Parathyroid adenoma (tissue), 2 donors: ENCODE data around the gene IGF2BP3.

Experiments
- H2AFZ ChIP-seq: fragments of 300-600 bp; sonication (generic); one replicate; pipeline ENCODE4 v1.7.0; 2017; ENCODE audit warnings: antibody characterized with exemption, mild to moderate bottlenecking
- H3K27ac ChIP-seq: fragments of 300-600 bp; sonication (generic); one replicate; pipeline ENCODE4 v1.7.0; 2017
- H3K27me3 ChIP-seq: fragments of 300-600 bp; sonication (generic); one replicate; pipeline ENCODE4 v1.7.0; 2017; ENCODE audit warnings: low read length; ENCODE audit not compliant: control insufficient read depth, insufficient read depth
- H3K36me3 ChIP-seq: fragments of 300-600 bp; sonication (generic); one replicate; pipeline ENCODE4 v1.7.0; 2017; ENCODE audit warnings: low read length; ENCODE audit not compliant: control insufficient read depth, insufficient read depth
- H3K4me1 ChIP-seq: fragments of 300-600 bp; sonication (generic); one replicate; pipeline ENCODE4 v1.7.0; 2017; ENCODE audit warnings: control low read depth
- H3K4me2 ChIP-seq: fragments of 300-600 bp; sonication (generic); one replicate; pipeline ENCODE4 v1.7.0; 2017; ENCODE audit warnings: low read length
- H3K4me3 ChIP-seq: fragments of 300-600 bp; sonication (generic); one replicate; pipeline ENCODE4 v1.7.0; 2017; ENCODE audit warnings: low read depth, low read length
- H3K79me2 ChIP-seq: fragments of 300-600 bp; sonication (generic); one replicate; pipeline ENCODE4 v1.7.0; 2017; ENCODE audit warnings: control low read depth
- H3K9ac ChIP-seq: fragments of 300-600 bp; sonication (generic); one replicate; pipeline ENCODE4 v1.7.0; 2017; ENCODE audit warnings: mild to moderate bottlenecking
- H3K9me3 ChIP-seq: fragments of 300-600 bp; sonication (generic); one replicate; pipeline ENCODE4 v1.7.0; 2017; ENCODE audit warnings: low read length; ENCODE audit not compliant: control insufficient read depth
- TF ChIP-seq, protein P1 (sequence below): fragments of 300-600 bp; sonication (generic); IDR thresholded peaks from one replicate; pipeline ENCODE4 v1.7.0; 2017; ENCODE audit warnings: antibody characterized with exemption, mild to moderate bottlenecking
- donor health status: primary hyperparathyroidism.

The IGF2BP3 gene

DNA sequence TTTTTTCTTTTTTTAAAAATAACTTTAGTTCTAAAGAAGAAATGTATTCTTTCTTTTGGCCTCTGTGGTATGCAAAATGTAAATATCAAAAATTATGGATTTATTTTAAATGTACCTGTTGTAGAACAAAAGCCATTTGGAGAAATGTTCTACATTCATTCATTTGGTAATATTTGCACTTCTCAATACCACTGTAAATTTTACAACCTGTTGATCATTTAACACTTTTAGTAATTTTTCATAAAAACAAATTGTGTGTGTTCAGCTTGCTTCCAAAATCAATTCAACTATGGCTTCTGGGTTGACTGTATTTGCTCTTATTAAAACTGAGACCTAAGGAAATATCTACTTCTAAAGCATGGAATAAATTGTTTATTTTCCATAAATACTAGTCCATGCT lies 2.3 kb upstream of the IGF2BP3 start:
- H3K4me2 ChIP-seq: no peak overlapping the region
- H3K27me3 ChIP-seq: peaks cover 31% of the 10 kb centered on the region
- no peak overlapping the region for H2AFZ ChIP-seq
- H3K4me1 ChIP-seq: no peaks in the 10 kb centered on the region
- H3K79me2 ChIP-seq: no peaks in the 10 kb centered on the region
- no peak overlapping the region for H3K27ac ChIP-seq
- H3K9ac ChIP-seq: no peak overlapping the region
- no peak overlapping the region for H3K4me3 ChIP-seq
- TF ChIP-seq, protein P1, sequence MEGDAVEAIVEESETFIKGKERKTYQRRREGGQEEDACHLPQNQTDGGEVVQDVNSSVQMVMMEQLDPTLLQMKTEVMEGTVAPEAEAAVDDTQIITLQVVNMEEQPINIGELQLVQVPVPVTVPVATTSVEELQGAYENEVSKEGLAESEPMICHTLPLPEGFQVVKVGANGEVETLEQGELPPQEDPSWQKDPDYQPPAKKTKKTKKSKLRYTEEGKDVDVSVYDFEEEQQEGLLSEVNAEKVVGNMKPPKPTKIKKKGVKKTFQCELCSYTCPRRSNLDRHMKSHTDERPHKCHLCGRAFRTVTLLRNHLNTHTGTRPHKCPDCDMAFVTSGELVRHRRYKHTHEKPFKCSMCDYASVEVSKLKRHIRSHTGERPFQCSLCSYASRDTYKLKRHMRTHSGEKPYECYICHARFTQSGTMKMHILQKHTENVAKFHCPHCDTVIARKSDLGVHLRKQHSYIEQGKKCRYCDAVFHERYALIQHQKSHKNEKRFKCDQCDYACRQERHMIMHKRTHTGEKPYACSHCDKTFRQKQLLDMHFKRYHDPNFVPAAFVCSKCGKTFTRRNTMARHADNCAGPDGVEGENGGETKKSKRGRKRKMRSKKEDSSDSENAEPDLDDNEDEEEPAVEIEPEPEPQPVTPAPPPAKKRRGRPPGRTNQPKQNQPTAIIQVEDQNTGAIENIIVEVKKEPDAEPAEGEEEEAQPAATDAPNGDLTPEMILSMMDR: no peak
- H3K9me3 ChIP-seq: peaks cover 9% of the 10 kb centered on the region
- H3K36me3 ChIP-seq: no peaks in the 10 kb centered on the region

DNA sequence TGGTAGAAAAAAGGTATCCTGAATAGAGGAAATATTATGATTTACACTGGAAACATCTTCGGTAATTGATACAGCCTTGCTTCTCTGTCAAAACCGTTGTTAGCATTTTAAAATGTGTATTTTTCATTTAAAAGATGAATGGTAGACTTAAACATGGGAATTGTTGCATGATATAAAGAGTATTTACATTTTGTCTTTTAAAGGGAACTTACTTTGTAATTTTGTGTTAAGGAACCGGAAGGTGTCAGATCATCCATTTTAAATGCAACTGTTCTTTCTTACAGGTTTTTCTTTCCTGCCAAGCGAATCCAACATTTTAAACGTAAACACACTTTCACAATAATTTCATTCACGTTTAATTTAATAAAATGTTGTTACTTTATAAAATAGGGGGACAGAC lies 1.8 kb upstream of the IGF2BP3 start:
- H3K27ac ChIP-seq: no peak overlapping the region
- no peak overlapping the region for H3K4me3 ChIP-seq
- peaks cover 9% of the 10 kb centered on the region for H3K9me3 ChIP-seq
- TF ChIP-seq, protein P1: no peak
- H3K4me1 ChIP-seq: no peaks in the 10 kb centered on the region
- H2AFZ ChIP-seq: no peak overlapping the region
- H3K79me2 ChIP-seq: no peaks in the 10 kb centered on the region
- H3K27me3 ChIP-seq: peaks cover 34% of the 10 kb centered on the region
- no peak overlapping the region for H3K9ac ChIP-seq
- no peaks in the 10 kb centered on the region for H3K36me3 ChIP-seq
- no peak overlapping the region for H3K4me2 ChIP-seq

DNA sequence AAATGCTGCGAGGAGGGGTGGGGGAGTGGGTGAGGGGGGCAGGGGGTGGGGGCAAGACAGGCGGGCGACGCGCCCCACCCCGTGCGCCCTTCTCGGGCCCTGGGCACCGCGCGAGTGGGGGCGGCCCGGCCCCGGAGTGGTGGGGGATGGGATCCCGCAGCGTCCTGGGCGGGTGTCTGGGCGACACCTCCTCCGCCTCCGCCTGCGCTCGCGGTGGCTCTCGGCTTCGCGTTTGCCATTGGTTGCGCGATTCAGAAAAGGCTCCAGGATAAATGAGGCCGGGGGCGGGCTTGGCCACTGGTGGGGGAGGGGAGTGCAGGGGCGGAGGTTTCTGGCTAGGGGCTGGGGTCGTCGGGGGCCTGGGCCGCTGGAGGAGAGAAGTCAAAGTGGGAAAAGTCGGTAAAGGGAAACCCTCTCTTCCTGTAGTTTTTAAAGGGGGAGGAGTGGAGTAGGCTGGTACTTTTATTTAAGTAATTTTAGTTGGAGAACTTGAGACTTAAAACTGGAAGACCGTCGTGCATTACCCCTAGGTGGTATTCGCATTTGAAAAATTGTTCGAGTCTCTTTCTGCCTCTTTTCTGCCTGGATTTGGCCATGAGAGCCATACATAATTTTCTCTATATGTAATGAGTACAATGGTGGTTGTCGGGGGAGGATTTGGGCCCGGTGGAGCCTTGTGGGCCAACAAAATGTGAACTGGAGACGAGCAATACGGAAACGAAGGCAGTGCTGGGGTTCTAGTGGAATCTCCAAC lies 992 bp upstream of the IGF2BP3 start:
- Histone ChIP-seq H3K4me2 (no peak overlapping the region), H2AFZ (no peak overlapping the region), H3K36me3 (no peaks in the 10 kb centered on the region), H3K9me3 (peaks cover 9% of the 10 kb centered on the region), H3K27ac (no peak overlapping the region), H3K9ac (no peak overlapping the region), H3K27me3 (peaks cover 34% of the 10 kb centered on the region), H3K4me3 (no peak overlapping the region), H3K4me1 (no peaks in the 10 kb centered on the region), H3K79me2 (no peaks in the 10 kb centered on the region)
- TF ChIP-seq, protein P1: no peak

DNA sequence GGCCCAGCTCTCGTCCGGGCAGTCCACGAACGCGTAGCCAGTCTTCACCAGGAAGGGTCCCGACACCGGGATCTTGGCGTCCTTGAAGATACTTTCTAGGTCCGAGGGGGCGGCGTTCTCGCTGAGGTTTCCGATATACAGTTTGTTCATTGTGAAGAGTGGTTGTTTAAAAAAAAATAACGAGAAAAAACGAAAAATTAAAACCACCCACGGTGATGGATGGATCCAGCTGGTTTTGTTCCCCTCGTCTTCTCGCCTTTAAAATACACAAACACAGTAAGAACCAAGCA lies 385 bp downstream of the IGF2BP3 start:
- no peak overlapping the region for H3K4me3 ChIP-seq
- no peaks in the 10 kb centered on the region for H3K4me1 ChIP-seq
- H3K9me3 ChIP-seq: peaks cover 5% of the 10 kb centered on the region
- H3K36me3 ChIP-seq: no peaks in the 10 kb centered on the region
- no peak overlapping the region for H3K9ac ChIP-seq
- H3K27me3 ChIP-seq: peaks cover 37% of the 10 kb centered on the region
- TF ChIP-seq, protein P1: no peak
- H3K27ac ChIP-seq: no peak overlapping the region
- H2AFZ ChIP-seq: no peak overlapping the region
- no peak overlapping the region for H3K4me2 ChIP-seq
- H3K79me2 ChIP-seq: no peaks in the 10 kb centered on the region
